Body of pancreas (tissue), 4 donors: ENCODE data around the gene PARD6B. TPM values are rescaled to one million over a fixed set of nuclear protein-coding genes. Genes with fewer than 3 reads are reported as not detected.

Source experiments
- ATAC-seq: fragments of 150-250 bp; one replicate; pipeline ENCODE4 v1.9.1; 2016
- DNase-seq, 4 donors: peaks; one replicate each; pipeline ENCODE4 v3.0.0-alpha.2; 2019
- H3K27ac ChIP-seq, 4 donors: fragments of 200-600 bp; sonication (generic); 1 replicate in 3 of 4; 2 replicates in 1 of 4; pipeline versions ENCODE4 v1.5.1 to v1.6.1; 2016 to 2019; ENCODE audit warnings: mild to moderate bottlenecking in 1 of 4, mixed read lengths in 1 of 4, moderate library complexity in 1 of 4
- H3K27me3 ChIP-seq, 2 donors: fragments of 200-600 bp; sonication (generic); one replicate each; pipeline ENCODE4 v1.6.0; 2016; ENCODE audit warnings: mild to moderate bottlenecking in 1 of 2
- H3K36me3 ChIP-seq, 2 donors: fragments of 200-600 bp; sonication (generic); replicated peaks in 1 of 2; 2 replicates each; pipeline ENCODE4 v1.5.1; 2016; ENCODE audit warnings: low read depth in 2 of 2; ENCODE audit not compliant: insufficient read depth in 1 of 2
- H3K4me1 ChIP-seq: fragments of 200-600 bp; sonication (generic); one replicate; pipeline ENCODE4 v1.6.0; 2016
- H3K4me3 ChIP-seq, 2 donors: fragments of 200-600 bp; sonication (generic); 1 replicate in 1 of 2; 2 replicates in 1 of 2; pipeline ENCODE4 v1.5.1; 2016 to 2019
- H3K9me3 ChIP-seq, 3 donors: fragments of 200-600 bp; sonication (generic); 1 replicate in 2 of 3; 2 replicates in 1 of 3; pipeline ENCODE4 v1.5.1; 2016
- CTCF ChIP-seq, 7 experiments: fragments of 450-650 bp in 4 of 7; fragments of 200-600 bp in 3 of 7; sonication (generic) in 3 of 7; IDR thresholded peaks; one replicate each; pipeline ENCODE4 v1.5.1; 2016 to 2019; ENCODE audit warnings: antibody characterized with exemption in 7 of 7
- POLR2A ChIP-seq, 3 donors: fragments of 450-650 bp; IDR thresholded peaks; one replicate each; pipeline ENCODE4 v1.6.1; 2016; ENCODE audit warnings: antibody characterized with exemption in 3 of 3, mild to moderate bottlenecking in 2 of 3
- WGBS, 2 donors: methylation state at CpG; one replicate each; pipeline ENCODE4 v1.1.5; 2017; 5-methylcytosine and 5-hydroxymethylcytosine counted together
- intact Hi-C: fragments of 100-400 bp; cut with DNase I; formaldehyde crosslinking; loops from one replicate; pipeline ENCODE4 v1.15.1; 2023
- total RNA-seq, 2 donors: library from RNA; depleted of rRNA; stranded (reverse); fragments of >200 nt; gene quantifications; one replicate each; pipeline ENCODE4 v1.1.0, GENCODE V29; 2016

PARD6B gene
- total RNA-seq, 2 donors from 2014 or later = 4.6 to 8.6 TPM

- TF ChIP-seq POLR2A (IDR thresholded peaks at IDR 0.05) = no peak
- TF ChIP-seq CTCF (IDR thresholded peaks at IDR 0.05) = peak in 2 of 7 experiments; percentile 59 to 61
- no peak for ATAC-seq
- H3K4me3 ChIP-seq = no peak overlapping the region
- H3K36me3 ChIP-seq = no peaks in the 10 kb centered on the region
- peaks cover 29% of the 10 kb centered on the region for H3K4me1 ChIP-seq
- H3K27ac ChIP-seq = peak overlapping the region in 1 of 4 donors; percentile 59
- no peaks in the 10 kb centered on the region for H3K27me3 ChIP-seq
- intact Hi-C loops = no loop called here
- H3K9me3 ChIP-seq = no peaks in the 10 kb centered on the region
- WGBS, 2 donors = 20 to 38% methylated on average over 27 to 35 of the region's 35 CpGs
- DNase-seq = peak in 1 of 4 donors; percentile 16
Measured at GRCh38 chr20:50794181-50794845, 62.9 kb downstream of the PARD6B start.

DNA sequence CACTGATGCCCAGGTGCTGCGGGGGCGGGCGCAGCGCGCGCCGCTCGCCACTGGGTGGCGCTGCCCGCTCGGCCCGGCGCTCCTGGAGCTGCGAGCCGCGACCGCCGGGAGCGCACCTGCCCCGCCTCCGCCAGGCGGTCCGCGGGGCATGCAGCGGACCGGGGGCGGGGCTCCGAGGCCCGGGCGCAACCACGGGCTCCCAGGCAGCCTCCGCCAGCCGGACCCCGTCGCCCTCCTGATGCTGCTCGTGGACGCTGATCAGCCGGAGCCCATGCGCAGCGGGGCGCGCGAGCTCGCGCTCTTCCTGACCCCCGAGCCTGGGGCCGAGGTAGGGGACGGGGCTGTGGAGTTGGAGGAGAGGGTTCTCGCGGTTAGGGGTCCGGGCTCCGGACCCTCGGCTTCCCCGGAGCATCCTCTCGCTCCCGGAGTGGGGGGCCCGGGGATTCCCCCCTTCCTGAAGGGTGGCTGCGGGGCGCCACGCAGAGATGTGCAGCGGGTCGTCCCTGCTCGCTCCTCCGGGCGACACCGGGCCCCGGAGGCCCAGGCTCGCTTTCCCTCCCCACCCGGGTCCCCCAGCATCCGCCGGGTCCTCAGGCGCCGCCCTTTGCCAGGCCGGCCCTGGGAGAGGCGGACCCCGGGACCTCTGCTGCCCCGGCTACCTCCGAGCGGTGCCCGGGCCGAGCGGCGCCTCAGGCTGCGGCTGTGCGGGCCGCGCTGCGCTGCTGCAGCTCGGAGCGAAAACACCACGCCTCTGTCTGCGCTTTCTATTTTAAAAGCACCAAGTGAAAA is 63.7 kb downstream of the PARD6B start, which contains the start of gene BCAS4:
Gene BCAS4, plus strand, starts transcription at position 216 of the 789 bp plus-strand sequence. Its CDS starts 23 bp downstream, at position 239.
- DNase-seq (peak; percentile 86 to 88 (median 86)), ATAC-seq (peak; percentile 90)
- WGBS, 2 donors = 1 to 7% methylated on average over 2 to 71 of the region's 92 CpGs
- Histone ChIP-seq H3K4me1 (peaks cover 29% of the 10 kb centered on the region), H3K4me3 (peak within 1 kb of the TSS; percentile 38 to 54), H3K9me3 (no peaks in the 10 kb centered on the region), H3K36me3 (no peaks in the 10 kb centered on the region), H3K27ac (peak within 1 kb of the TSS in 3 of 4 donors; percentile 41 to 59 (median 47)), H3K27me3 (no peaks in the 10 kb centered on the region)
- TF ChIP-seq CTCF (IDR thresholded peaks at IDR 0.05) = peak in 5 of 7 experiments; percentile 52 to 100 (median 98)
- no peak for TF ChIP-seq POLR2A (IDR thresholded peaks at IDR 0.05)
- intact Hi-C loops = no loop called here

DNA sequence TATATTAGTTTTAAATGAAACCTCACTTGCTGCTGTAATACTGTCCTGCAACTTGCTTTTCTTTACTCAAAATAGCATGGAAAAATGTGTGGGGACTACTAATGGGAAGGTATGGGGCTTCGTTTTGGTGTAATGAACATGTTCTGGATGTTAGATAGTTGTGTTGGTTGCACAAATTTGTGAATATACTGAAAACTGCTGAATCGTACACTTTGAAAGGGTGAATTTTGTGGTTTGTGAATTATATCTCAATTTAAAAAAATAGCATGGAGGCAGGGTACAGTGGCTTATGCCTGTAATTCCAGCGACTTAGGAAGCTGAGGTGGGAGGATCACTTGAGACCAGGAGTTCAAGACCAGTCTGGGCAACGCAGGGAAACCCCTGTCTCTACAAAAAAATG is 65.8 kb downstream of the PARD6B start:
- Histone ChIP-seq H3K4me1 (peaks cover 18% of the 10 kb centered on the region), H3K9me3 (no peaks in the 10 kb centered on the region), H3K4me3 (no peak overlapping the region), H3K27me3 (no peaks in the 10 kb centered on the region), H3K27ac (no peak overlapping the region), H3K36me3 (no peaks in the 10 kb centered on the region)
- 81 to 85% methylated on average over 4 of the region's 4 CpGs for WGBS, 2 donors
- DNase-seq (no peak), ATAC-seq (no peak)
- TF ChIP-seq CTCF (IDR thresholded peaks at IDR 0.05) (no peak), POLR2A (IDR thresholded peaks at IDR 0.05) (no peak)
- intact Hi-C loops = no loop called here

DNA sequence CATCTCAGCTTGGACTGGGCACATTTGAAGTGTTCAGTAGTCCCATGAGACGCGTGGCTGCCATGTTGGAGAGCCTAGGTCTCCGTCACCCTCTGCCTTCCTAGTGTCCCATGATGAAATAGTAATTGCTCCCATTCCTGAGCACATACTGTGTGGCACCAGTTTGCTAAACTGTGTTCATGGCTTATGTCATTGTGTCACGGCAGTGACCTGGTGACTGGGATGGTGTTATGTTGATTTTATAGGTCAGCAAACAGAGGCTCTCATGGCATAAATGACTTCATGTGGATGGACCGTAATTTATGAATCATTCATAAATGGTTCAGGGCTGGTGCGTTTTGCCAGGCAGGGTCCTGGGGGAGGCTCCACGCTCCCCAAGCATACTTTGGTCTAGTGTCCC is 67.3 kb downstream of the PARD6B start:
- Histone ChIP-seq H3K9me3 (no peaks in the 10 kb centered on the region), H3K4me3 (no peak overlapping the region), H3K4me1 (peaks cover 18% of the 10 kb centered on the region), H3K36me3 (no peaks in the 10 kb centered on the region), H3K27me3 (no peaks in the 10 kb centered on the region), H3K27ac (no peak overlapping the region)
- DNase-seq = no peak
- ATAC-seq = no peak
- intact Hi-C loops = no loop called here
- 88 to 89% methylated on average over 7 of the region's 7 CpGs for WGBS, 2 donors
- no peak for TF ChIP-seq POLR2A (IDR thresholded peaks at IDR 0.05)
- no peak for TF ChIP-seq CTCF (IDR thresholded peaks at IDR 0.05)
